Left colon (tissue), 2 donors: ENCODE results near the gene APOB. TPM values are rescaled to one million over a fixed set of nuclear protein-coding genes. Genes with fewer than 3 reads are reported as not detected.

Experiments
- ATAC-seq: fragments of 200-7000 bp; cut with Tn5 transposase; one replicate; pipeline ENCODE4 v1.9.1; 2020; ENCODE audit warnings: mild to moderate bottlenecking, moderate library complexity
- DNase-seq, 2 donors: peaks; one replicate each; pipeline ENCODE4 v3.0.0-alpha.2; 2020
- intact Hi-C, 2 donors: fragments of 100-400 bp; cut with DNase I in 1 of 2; cut with micrococcal nuclease in 1 of 2; formaldehyde crosslinking; loops; one replicate each; pipeline versions ENCODE4 v1.11.2 to v1.14.0; 2022; cut with DNase I, micrococcal nuclease
- total RNA-seq, 2 donors: library from RNA; stranded (reverse); fragmentation: NEBNext Ultra II Directional; extraction: Animal tissue kit (Norgen Biotek cat#: 25700); gene quantifications; one replicate each; pipeline ENCODE4 v1.2.1, GENCODE V29; 2021
- donor health status: DM: no; HTN: no; CAD: no.
- donor health status: DM: yes; HTN: yes; CAD: no.

Gene APOB
- total RNA-seq, 2 donors from 2014 or later: 0.24 to 0.50 TPM

DNA sequence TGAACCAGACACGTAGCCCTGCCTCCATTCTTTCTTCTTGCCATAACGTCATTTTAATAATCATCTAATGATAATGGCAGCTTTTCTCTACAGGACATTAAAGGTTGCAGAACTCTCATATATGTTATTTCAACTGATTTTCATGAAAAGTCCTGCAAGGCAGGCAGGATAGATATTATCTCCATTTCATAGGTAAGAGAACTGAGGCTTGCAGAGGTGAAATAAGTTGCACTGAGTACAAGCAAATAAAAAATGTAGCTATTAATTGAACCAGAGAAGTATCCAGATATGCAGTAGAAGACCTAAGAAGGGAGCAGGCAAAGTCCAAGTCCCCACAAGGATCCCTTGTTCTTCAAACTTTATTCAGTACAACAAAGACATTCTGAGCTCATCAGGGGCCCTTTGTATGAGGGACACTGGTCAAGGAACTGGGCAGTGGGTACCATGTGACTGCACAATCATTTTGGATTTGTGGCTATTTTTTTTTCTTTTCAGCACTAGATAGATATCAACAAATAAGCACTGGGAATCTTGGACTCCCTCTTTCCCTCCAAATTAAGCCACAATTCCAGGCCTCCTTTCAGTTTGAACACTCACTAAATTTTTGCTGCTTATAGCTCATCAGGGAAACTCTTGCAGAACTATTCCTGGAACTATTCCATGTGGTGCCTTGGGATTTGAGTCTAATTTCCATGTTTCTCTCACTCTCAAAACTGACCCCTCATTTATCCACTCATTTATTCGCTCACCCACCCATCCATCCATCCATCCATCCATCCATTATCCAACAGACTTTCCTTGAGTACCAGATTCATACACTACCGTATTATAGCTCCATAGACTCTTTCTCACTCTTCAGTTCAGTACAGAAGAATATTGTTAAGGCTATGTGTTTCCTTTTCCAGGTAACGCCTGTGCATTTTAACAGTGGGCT, 44.6 kb downstream of the APOB start:
- no peak for DNase-seq
- intact Hi-C loops: no loop called here
- ATAC-seq: no peak

DNA sequence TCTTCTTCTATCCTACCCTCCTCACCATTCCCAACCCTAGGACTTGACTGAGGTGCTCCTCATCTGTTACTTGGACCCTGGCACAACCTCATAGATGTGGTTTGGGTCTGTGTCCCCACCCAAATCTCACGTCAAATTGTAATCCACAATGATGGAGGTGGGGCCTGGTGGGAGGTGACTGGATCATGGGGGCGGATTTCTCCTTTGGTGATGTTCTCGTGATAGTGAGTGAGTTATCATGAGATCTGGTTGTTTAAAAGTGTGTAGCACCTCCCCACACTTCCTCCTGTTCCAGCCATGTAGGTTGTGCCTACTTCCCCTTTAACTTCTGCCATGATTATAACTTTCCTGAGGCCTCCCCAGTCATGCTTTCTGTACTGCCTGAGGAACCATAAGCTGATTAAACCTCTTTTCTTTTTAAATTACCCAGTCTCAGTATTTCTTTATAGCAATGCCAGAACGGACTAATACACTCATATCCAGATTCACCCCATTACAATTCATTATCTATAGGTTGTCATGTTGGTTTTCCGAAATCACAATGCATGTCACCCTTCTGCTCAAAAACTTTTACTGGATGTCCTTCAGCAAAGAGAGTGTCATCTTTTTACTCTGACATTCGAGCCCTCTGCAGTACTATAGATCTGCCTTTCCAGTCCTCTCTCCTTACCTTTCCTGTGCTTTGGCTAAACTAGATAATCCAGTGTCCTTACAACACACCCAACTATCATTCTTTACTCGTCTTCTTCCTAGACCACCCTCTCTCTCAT, 45.7 kb downstream of the APOB start:
- ATAC-seq (no peak), DNase-seq (no peak)
- intact Hi-C loops: no loop called here

DNA sequence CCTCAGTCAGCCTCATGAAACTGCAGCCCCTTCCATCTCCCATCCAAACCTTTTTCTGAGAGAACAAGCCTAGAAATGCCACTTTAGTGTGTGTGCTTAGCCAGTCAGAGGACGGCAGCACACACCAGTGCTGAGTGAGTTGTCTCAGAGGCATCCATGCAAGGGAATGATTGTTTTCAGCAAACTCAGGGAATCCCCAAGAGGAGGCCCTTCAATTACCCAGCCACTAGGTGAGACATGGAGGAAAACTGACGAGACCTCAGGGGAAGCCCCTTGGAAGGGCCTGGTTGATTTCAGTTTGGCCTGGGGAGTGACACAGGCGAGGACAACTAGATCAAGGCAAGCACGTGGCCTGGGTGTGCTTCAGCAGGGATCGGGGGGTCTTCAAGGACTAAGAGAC, 49.7 kb downstream of the APOB start:
- intact Hi-C loops: no loop called here
- no peak for DNase-seq
- ATAC-seq: no peak

DNA sequence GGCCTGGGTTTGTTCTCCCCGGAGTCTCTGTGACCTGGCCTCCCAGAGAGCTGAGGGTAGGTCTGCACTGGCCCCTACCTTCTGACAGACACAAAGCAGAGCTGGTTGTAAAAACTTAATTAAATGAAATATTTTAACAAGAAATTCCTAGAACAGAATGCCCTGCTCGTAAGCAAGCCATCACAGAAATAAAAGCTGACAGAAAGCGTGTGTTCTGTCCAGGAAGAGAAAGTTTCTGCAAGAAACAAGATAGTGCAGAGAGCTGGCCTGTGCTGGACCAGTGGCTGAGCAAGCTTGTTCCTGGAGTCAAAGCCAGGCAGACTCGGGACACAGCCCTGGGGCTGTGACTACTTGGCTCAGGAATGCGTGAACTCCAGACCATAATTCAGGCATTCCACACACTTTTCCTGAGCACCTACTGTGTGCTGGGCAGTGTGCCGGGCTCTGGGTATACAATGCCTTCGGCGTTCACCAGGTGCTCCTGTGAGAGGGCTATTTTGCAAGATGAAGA, 51.6 kb downstream of the APOB start:
- intact Hi-C loops: no loop called here
- ATAC-seq (no peak), DNase-seq (no peak)

DNA sequence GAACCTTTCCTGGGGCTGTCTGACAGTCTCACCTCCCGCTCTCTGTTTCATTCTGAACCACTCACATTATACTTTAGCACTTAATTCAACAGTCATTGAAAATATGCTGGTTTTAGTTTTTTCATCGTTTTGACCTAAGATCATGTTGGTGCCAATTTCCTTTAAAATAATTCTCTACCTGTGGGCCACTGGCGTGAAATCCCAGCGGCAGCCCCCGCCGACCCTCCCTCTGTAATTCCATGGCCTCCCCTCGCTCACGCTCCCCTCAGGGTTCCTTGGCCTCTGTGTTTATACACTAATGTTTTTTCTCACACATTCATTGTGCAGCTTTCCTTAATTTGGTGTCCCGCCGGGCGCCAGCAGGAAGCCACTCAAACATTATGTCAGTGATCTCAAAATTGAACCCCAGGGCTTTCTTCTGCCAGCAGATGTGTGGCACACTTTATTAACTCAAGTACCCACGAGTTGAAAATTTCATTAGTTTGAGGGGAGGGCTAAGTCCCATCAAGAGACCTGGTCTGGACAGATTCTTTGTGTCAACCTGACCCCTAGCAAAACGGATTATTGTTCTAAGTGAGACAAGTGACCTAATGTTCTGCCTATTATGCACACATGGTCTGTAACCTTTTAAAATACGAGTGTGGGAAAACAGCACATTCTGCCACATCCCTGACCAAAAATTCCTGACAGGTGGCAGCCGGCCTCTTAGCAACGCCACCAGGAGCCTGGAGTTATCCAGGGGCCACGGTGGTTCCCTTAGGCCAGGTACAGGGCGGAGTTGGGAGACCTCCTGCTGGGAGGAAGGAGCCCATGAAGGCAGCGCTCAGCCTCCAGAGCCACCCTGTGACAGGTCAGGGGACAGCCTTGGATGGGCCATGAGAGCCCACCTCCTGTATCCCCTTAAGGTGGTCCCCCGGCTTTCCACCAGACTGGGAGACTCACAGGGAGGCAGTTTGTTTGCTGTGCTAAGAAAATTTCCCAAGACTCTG, 53.1 kb downstream of the APOB start:
- no peak for ATAC-seq
- DNase-seq: no peak
- intact Hi-C loops: no loop called here

DNA sequence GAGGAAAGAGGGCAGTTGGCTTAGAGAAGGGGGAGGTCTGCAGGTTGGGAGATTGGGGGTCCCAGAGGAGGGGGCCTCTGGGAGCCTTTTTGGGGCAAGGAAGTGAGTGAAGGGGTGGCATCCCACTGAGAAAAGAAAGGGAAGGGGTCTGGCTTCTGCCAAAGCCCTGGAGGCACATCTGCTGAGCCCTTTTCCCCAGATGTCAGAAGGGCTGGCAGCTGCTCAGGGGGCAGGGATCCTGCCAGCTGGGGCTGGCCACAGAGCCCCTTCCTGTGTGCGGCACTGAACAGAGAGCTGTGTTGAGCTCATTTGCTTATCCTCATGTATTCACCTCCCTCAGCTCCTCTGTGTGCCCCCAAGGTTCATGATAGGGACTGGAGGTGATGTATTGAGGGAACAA, 54.5 kb downstream of the APOB start:
- DNase-seq: no peak
- intact Hi-C loops: no loop called here
- no peak for ATAC-seq

DNA sequence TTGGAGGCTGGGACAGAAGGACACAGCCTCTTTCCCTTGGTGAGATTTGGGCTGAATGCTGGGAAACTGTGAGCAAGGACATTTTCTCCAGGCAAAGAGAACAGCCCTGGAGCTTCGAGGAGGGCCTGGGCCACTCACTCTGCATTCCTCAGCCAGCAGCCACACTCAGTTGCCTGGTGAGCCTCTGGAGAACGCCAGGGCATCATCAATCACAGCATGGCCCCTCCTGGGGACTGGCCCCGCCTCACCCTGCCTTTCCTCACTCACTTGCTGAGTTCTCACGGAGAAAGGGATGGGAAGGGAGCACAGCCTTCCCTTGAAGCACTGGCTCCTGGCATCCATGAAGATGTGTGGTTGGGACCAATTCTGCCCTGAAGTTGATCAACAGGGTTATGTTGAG, 55.0 kb downstream of the APOB start:
- DNase-seq: no peak
- intact Hi-C loops: no loop called here
- no peak for ATAC-seq

DNA sequence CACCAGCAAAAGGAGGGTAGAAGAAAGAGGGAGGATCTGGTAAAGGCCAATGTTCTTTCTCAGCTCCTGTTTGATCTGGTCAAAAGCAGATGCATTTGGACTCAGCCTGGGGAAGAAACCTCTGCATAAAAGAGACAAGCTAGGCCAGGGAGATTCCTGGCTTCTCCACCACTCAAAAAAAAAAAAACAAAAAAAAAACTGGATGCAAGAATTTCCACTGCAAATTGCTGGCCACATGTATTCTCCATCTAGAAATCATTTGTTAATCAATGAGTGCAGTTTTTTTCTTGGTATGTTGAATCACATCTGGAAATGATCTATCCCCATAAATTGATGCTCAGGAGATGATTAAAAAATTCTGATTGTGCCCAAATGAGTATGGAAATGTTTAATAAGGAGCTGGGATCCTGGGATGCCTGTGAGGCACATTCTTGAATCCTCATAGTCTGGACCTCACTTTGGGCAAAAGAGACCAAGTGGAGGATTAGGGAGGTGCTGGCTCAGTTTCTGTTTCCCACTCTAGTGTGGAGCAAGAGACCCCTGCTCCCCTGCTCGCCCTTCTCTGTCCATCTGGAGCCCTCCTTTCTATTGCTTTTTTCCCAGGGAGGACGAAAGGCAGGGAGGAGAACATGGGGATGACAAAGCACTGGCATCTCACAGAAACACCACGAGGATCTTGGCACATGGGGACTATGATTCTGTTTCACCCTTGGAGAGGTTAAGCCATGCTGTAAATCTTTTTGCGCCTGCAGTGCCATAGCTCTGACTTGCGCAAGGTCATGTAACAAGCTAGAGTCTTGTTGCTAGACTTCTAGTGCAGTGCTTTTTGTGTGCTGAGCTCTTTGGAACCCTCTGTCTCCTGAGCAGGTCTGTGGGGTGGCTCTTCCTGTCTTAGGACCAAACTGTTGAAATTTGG, 57.6 kb downstream of the APOB start:
- ATAC-seq: no peak
- no peak for DNase-seq
- intact Hi-C loops: no loop called here

DNA sequence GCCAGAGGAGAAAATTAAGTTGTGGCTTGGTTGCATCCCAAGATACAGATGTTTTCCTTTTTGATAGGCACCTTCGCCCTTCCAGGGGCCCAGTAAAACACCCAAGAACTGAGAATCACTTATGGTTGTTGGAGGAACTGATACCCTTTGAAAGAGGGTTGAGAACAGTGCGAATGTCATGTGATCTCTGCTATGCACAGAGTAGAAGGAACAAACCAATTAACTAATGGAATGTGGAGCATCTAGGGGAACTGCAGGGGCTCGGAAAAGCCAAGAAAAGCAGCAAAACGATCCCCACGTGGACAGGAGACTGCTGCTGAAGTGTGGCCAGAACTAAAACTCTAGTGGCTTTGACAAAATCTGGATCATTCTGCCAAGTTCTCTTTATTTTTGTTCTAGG, 58.8 kb downstream of the APOB start:
- DNase-seq (no peak), ATAC-seq (no peak)
- intact Hi-C loops: no loop called here

DNA sequence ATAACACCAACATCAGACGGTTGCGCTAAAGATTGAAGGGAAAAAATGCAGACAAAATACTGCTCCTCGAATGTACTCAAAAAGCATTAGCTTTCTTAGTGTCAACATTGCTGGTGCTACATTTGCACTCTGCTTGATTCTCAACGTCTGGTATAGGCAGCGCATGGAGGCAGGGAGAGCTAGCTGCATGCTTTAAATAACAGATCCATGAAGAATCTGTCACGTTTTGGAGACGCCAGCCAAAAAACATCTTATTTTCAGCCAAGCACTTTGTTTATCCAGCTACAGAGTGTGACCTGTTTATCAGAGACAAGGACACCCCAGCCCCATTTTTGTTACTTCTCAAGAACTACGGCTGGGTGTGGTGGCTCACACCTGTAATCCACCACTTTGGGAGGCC, 59.5 kb downstream of the APOB start:
- no peak for DNase-seq
- ATAC-seq: no peak
- intact Hi-C loops: no loop called here

DNA sequence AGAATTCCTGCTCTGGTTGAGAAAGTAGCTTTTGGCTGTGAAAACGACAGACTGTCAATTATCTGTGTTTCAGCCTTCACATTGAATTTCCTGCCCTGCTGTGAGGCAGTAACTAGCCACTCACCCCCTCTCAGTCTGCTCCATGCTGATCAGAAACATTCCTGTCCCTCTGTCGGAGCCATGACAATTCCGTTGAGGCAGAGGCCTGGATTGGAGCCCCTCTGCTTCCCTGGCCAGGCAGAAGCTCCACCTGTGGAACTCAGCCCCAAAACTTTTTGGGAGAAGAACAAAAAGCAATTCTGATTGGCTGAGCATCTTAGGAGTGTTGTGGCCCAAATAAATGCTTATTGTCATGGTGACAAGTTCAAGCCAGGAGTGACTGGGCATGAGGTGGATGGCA, 60.0 kb downstream of the APOB start:
- ATAC-seq (no peak), DNase-seq (no peak)
- intact Hi-C loops: no loop called here

DNA sequence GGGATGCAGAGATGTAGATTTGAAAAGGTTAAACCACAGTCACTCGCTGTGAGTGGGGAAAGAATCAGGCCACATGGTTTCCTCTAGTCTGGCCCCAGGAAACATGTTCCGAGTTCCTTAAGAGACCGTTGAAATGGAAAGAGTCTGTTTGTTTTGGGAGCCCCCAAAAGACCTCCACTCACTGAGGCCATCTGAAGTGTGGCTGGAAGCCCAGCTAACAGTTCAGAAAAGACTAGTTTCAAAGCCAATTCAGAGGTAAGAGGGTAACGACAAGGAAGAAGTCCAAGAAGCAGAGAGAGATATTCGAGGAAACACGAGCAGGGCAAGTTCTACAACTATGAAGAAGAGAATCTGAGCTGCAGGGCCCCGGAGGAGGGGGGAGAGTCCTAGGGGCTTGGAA, 61.0 kb downstream of the APOB start:
- intact Hi-C loops: no loop called here
- ATAC-seq (no peak), DNase-seq (no peak)

DNA sequence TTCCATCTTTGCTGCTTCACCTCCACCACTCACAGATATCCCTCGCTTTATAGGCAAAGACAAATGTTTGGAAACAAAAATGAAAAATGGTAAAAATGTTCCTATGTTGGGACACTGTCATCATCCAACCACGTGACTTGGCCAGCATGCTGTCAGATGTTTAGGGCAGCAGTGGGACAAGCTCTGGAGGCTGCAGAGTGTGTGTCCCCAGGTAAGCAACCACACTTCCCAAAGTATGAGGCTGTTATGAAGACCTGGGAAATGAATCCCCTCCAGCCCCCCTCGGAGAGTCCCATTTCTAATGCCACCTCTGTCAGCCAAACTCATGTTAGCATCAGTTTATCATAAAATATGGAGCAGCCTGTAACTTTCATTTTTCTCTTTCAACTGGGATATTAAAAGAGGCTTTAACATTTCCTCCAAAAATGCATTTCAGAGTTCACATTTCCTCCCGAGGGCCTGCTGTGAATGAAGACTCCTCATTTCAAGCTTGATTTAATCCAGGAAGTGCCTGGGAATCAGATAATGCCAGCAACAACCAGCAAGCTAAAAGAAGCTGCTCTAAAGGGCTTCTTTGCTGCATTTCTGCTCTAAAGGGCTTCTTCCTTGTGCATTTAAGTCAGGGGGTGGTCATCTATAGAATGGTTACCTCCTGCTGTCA, 66.2 kb downstream of the APOB start:
- no peak for DNase-seq
- no peak for ATAC-seq
- intact Hi-C loops: no loop called here

DNA sequence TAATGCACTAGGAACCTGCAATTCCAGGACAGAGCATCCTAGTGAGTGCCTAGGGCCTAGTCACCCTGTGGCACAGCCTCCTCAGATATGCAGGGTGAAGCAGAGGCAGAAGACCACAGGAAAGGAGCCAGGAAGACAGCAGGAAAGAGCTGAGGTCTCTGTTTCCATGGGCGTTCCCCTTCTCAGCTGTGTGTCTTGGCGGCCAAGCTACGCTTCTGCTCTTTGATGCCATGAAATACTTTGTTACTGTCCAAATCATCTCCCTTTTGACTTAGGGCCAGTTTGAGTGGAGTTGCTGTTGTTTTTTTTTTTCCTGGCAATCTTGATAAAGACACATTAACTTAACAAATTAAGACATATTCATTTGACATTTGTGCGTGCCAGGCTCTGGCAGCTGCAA, 67.3 kb downstream of the APOB start:
- no peak for ATAC-seq
- no peak for DNase-seq
- intact Hi-C loops: no loop called here

DNA sequence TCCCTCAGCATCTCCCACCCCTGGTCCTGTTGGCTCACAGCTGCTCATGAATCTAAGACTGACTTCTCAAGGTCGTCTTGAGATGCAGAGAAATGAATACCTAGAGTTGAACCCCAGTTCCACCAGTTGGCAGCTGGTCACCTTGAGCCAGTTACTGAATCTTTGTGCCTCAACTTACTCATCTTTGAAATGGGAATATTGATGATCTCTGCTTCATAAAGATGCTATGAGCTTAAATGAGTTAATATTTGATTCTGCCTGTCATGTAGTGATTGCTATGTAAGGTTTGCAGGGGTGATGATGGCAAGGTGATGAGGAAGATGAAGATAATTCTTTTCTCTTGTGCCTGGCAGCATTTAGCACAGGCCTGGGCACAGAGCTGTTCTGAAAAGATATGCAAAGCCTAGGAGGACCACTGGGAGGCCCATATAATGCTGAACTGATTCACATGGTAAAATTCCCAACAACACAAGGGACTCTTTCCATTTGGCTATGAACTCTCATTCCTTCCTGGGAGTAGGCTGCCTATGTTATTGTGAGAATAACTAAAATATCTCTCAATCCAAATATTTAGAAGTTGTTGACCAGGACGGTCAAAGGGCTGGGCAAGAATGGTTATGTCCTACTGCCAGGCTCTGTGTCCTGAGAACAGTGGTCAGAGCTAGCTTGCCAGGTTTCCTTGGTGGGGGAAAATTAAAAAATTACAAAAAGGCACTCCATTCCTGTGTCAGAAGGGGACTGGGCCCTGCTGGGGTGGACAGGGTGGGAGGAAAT, 70.9 kb downstream of the APOB start:
- DNase-seq: no peak
- ATAC-seq: no peak
- intact Hi-C loops: no loop called here

DNA sequence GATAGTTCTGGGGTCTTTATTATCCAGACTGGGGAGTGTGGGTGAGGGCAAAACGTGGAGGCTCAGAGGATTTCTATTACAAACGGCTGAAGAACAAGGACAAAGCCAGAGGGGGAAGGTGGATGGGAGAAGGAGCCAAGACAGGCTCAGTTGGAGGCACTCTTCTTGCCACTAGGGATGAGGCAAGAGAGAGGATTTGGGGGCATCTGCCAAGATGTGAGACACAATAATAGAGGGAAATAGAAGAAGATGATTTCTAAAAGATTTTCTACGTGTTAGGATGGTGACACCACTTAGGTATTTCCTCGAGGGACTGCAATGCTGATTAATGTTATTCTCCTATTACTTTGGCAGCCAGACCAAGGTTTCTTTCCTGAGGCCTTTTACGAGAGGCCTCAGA, 71.8 kb downstream of the APOB start:
- intact Hi-C loops: no loop called here
- ATAC-seq (no peak), DNase-seq (no peak)

DNA sequence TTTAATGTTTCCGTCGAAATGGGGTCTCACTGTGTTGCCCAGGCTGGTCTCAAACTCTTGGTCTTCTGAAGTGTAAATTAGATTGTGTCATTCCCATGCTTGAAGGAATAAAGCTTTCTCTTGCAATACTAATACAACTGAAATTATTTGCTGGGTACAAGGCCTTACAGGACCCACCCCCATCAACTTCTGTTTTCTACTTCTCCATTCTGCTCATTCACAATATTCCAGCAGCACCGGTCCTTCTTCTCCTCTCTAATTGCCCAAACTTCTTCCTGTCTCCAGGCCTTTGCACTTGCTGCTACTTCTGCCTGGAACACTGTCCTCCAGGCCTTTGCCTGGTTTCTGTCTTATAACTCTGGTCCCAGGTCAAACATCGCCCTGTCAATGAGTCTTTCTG, 73.8 kb downstream of the APOB start:
- DNase-seq (no peak), ATAC-seq (no peak)
- intact Hi-C loops: no loop called here
